Measurements from ENCODE around the gene TRIM28.
"Not testable (repeated sequence)": the region's sequence is repeated elsewhere in the genome, so short reads cannot be mapped to it uniquely, and the experiment has no call there.

DNA sequence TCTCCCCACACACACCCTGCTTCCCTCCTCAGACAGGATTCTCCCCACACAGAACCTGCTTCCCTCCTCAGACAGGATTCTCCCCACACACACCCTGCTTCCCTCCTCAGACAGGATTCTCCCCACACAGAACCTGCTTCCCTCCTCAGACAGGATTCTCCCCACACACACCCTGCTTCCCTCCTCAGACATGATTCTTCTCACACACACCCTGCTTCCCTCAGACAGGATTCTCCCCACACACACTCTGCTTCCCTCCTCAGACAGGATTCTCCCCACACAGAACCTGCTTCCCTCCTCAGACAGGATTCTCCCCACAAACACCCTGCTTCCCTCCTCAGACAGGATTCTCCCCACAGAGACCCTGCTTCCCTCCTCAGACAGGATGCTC lies 4.7 kb upstream of the TRIM28 start:
- TF ChIP-seq CTCF (conservative IDR thresholded peaks at IDR 0.05 in 1 of 2, IDR thresholded peaks at IDR 0.05 in 1 of 2; ENCODE audit: low read depth in 1 of 2, low read length in 2 of 2); EZH2 (IDR thresholded peaks at IDR 0.05; ENCODE audit: low read length, missing control alignments): not testable (repeated sequence)
